Ovary (tissue), 3 donors: ENCODE results near the gene POLQ.

Experiments
- EP300 ChIP-seq: sonication (generic); formaldehyde crosslinking; IDR thresholded peaks from one replicate; pipeline ENCODE4 v1.6.1; 2017; ENCODE audit warnings: antibody characterized with exemption
- TF ChIP-seq, protein P1 (sequence below), 3 donors: fragments of 450-650 bp in 2 of 3; fragments of 200-600 bp in 1 of 3; IDR thresholded peaks; one replicate each; pipeline versions ENCODE4 v1.5.1 to v1.8.0; 2016 to 2022; ENCODE audit warnings: antibody characterized with exemption in 3 of 3, mild to moderate bottlenecking in 1 of 3
- donor health status: DM: no; HTN: no; CAD: no.

DNA sequence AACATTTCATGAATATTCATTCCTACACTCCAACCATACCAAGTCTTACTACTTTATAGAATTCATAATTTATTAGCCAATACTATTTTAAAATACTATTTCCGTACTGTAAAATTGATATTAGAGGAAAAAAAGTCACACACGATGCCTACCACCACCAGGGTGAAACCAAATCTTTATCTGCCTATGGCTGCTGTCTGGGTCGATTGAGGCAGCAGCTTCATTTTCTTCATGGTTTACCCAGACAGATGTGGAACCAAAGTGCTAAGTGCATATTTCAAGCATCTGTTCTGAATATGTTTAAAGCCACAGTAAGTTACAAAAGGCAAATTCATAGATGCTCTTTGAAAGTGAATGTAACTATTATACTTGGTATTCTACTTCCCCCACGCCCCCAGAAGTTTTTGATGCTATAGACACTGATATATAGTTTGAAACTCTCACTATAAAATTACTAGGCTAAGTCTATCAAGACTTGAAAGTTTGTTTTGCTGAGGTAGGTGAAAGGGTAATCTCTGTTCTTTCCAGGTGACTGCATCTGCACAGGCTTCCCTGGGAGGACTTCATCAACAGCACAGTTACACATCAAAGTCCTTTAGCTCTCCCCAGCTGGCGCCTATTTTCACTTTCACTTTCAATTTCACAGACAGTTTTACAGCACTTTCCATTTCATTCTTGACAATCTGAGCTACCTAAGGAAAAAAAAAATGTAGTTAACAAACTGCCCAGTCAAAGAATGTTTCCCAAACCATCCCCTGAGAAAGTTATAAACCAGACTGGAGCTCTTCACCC lies 113.9 kb downstream of the POLQ start:
- TF ChIP-seq, protein P1, sequence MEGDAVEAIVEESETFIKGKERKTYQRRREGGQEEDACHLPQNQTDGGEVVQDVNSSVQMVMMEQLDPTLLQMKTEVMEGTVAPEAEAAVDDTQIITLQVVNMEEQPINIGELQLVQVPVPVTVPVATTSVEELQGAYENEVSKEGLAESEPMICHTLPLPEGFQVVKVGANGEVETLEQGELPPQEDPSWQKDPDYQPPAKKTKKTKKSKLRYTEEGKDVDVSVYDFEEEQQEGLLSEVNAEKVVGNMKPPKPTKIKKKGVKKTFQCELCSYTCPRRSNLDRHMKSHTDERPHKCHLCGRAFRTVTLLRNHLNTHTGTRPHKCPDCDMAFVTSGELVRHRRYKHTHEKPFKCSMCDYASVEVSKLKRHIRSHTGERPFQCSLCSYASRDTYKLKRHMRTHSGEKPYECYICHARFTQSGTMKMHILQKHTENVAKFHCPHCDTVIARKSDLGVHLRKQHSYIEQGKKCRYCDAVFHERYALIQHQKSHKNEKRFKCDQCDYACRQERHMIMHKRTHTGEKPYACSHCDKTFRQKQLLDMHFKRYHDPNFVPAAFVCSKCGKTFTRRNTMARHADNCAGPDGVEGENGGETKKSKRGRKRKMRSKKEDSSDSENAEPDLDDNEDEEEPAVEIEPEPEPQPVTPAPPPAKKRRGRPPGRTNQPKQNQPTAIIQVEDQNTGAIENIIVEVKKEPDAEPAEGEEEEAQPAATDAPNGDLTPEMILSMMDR (IDR thresholded peaks at IDR 0.05) = no peak
- no peak for TF ChIP-seq EP300
